B cell (primary cell): ENCODE measurements around the gene STX7.

Experiments
- CTCF ChIP-seq: fragments of 200-600 bp; IDR thresholded peaks from one replicate; pipeline ENCODE4 v1.8.0; 2022; ENCODE audit warnings: antibody characterized with exemption, mild to moderate bottlenecking
- EZH2 ChIP-seq: IDR thresholded peaks from 2 replicates; pipeline ENCODE4 v1.6.1; 2012; ENCODE audit warnings: borderline replicate concordance, low read depth, mild to moderate bottlenecking, moderate library complexity, low read length; ENCODE audit not compliant: insufficient read depth, poor library complexity, severe bottlenecking

DNA sequence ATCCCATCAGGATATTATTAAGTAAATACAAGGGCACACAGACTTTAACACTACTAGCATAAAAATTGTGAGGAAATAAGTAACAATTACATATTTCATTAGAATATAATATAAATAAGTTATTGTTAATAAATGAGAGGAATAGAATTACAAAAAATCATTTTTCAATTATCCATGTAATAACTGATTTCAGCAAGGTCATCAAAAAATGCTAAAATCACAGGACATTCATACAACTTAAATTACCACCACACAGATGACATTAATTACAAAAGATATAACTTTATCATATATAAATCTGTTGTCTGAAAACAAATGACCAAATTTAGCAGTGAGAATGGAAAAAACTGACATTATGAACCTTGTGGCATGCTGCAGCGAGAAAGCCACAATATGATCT lies 37.0 kb downstream of the STX7 start:
- TF ChIP-seq CTCF (no peak), EZH2 (no peak)
